Uterus (tissue), 4 donors: Measurements from ENCODE around the gene NKAPL. TPM values are rescaled to one million over a fixed set of nuclear protein-coding genes. Genes with fewer than 3 reads are reported as not detected.

Experiments used
- DNase-seq, 2 donors: peaks; one replicate each; pipeline ENCODE4 v3.0.0-alpha.2; 2019 to 2020
- H3K27ac ChIP-seq, 2 donors: fragments of 200-600 bp; sonication (generic); 1 replicate in 1 of 2; 2 replicates in 1 of 2; pipeline ENCODE4 v1.5.1; 2016 to 2018
- H3K27me3 ChIP-seq, 2 donors: fragments of 200-600 bp; sonication (generic); one replicate each; pipeline ENCODE4 v1.5.1; 2018 to 2019; ENCODE audit warnings: control low read depth in 1 of 2
- H3K36me3 ChIP-seq, 2 donors: fragments of 200-600 bp; sonication (generic); one replicate each; pipeline ENCODE4 v1.5.1; 2019; ENCODE audit warnings: control low read depth in 1 of 2
- H3K4me1 ChIP-seq, 2 donors: fragments of 200-600 bp; sonication (generic); one replicate each; pipeline ENCODE4 v1.5.1; 2018 to 2019; ENCODE audit warnings: control low read depth in 1 of 2
- H3K4me3 ChIP-seq, 2 donors: fragments of 200-600 bp; sonication (generic); 1 replicate in 1 of 2; 2 replicates in 1 of 2; pipeline ENCODE4 v1.5.1; 2018 to 2019; ENCODE audit warnings: mild to moderate bottlenecking in 1 of 2
- H3K9me3 ChIP-seq, 2 donors: fragments of 200-600 bp; sonication (generic); one replicate each; pipeline ENCODE4 v1.5.1; 2019; ENCODE audit warnings: control low read depth in 1 of 2
- CTCF ChIP-seq, 4 experiments: fragments of 200-600 bp in 2 of 4; fragments of 450-650 bp in 2 of 4; sonication (generic) in 2 of 4; IDR thresholded peaks; one replicate each; pipeline ENCODE4 v1.5.1; 2016 to 2019; ENCODE audit warnings: antibody characterized with exemption in 4 of 4, mild to moderate bottlenecking in 2 of 4, moderate library complexity in 1 of 4
- POLR2A ChIP-seq, 2 donors: fragments of 450-650 bp; IDR thresholded peaks; one replicate each; pipeline ENCODE4 v1.6.1; 2016; ENCODE audit warnings: antibody characterized with exemption in 2 of 2, mild to moderate bottlenecking in 1 of 2, moderate library complexity in 1 of 2
- intact Hi-C: fragments of 100-400 bp; cut with DNase I; formaldehyde crosslinking; loops from one replicate; pipeline ENCODE4 v1.15.1; 2023; ENCODE audit warnings: low total_unique reads
- total RNA-seq, 4 donors: library from RNA; depleted of rRNA in 3 of 4; stranded (reverse); fragments of >200 nt in 3 of 4; gene quantifications; one replicate each; pipeline versions ENCODE4 v1.1.0 to v1.2.4, GENCODE V29; 2014 to 2023
- donor health status: DM: yes; HTN: yes; CAD: no.

Gene NKAPL
- 1 to 10 TPM in 1 of 4 donors, under 1 TPM in 1, not detected in 2; 0.97 to 1.2 TPM for total RNA-seq

- no peaks in the 10 kb centered on the region for H3K27me3 ChIP-seq
- H3K4me3 ChIP-seq: peak within 1 kb of the TSS; percentile 22 to 27
- no peak within 1 kb of the TSS for H3K27ac ChIP-seq
- H3K9me3 ChIP-seq: peaks cover 0 to 3% of the 10 kb centered on the region in 2 donors
- TF ChIP-seq POLR2A (IDR thresholded peaks at IDR 0.05) (peak in 1 of 2 donors; percentile 19), CTCF (IDR thresholded peaks at IDR 0.05) (no peak)
- H3K4me1 ChIP-seq: no peaks in the 10 kb centered on the region
- DNase-seq: peak; percentile 71 to 75
- H3K36me3 ChIP-seq: no peaks in the 10 kb centered on the region
- intact Hi-C loops: no loop called here
These were observed at the start of gene NKAPL for GRCh38 chr6:28258877-28259777. NKAPL (plus strand) TSS chr6:28259297; CDS start chr6:28259372, 75 bp downstream.

GRCh38 chr6:28209753-28210535, 49.2 kb upstream of the NKAPL start:
- intact Hi-C loops: no loop called here

GRCh38 chr6:28211840-28212509, 47.1 kb upstream of the NKAPL start:
- peaks cover 13 to 82% of the 10 kb centered on the region in 2 donors for H3K27me3 ChIP-seq
- intact Hi-C loops: no loop called here
- TF ChIP-seq POLR2A (IDR thresholded peaks at IDR 0.05): no peak
- no peak for TF ChIP-seq CTCF (IDR thresholded peaks at IDR 0.05)

More at GRCh38 chr6:28209753-28210535, 49.2 kb upstream of the NKAPL start:
- Histone ChIP-seq H3K27ac (no peak overlapping the region), H3K27me3 (peaks cover 13 to 87% of the 10 kb centered on the region in 2 donors), H3K4me1 (no peaks in the 10 kb centered on the region), H3K9me3 (no peaks in the 10 kb centered on the region), H3K4me3 (no peak overlapping the region), H3K36me3 (no peaks in the 10 kb centered on the region)
- no peak for DNase-seq
- TF ChIP-seq POLR2A (IDR thresholded peaks at IDR 0.05) (no peak), CTCF (IDR thresholded peaks at IDR 0.05) (no peak)

GRCh38 chr6:28212510-28213212, 46.4 kb upstream of the NKAPL start:
- Histone ChIP-seq H3K4me1 (no peaks in the 10 kb centered on the region), H3K27me3 (peaks cover 9 to 76% of the 10 kb centered on the region in 2 donors), H3K9me3 (no peaks in the 10 kb centered on the region), H3K27ac (no peak overlapping the region), H3K36me3 (no peaks in the 10 kb centered on the region), H3K4me3 (no peak overlapping the region)
- no peak for TF ChIP-seq POLR2A (IDR thresholded peaks at IDR 0.05)
- no peak for TF ChIP-seq CTCF (IDR thresholded peaks at IDR 0.05)
- intact Hi-C loops: no loop called here
- no peak for DNase-seq

More at GRCh38 chr6:28211840-28212509, 47.1 kb upstream of the NKAPL start:
- no peaks in the 10 kb centered on the region for H3K9me3 ChIP-seq
- H3K27ac ChIP-seq: no peak overlapping the region
- H3K36me3 ChIP-seq: no peaks in the 10 kb centered on the region
- H3K4me3 ChIP-seq: no peak overlapping the region
- H3K4me1 ChIP-seq: no peaks in the 10 kb centered on the region
- DNase-seq: no peak
